Esophagus muscularis mucosa (tissue), 4 donors: ENCODE results near the gene RHAG.

Source experiments
- EP300 ChIP-seq: sonication (generic); formaldehyde crosslinking; IDR thresholded peaks from one replicate; pipeline ENCODE4 v1.6.1; 2017; ENCODE audit warnings: antibody characterized with exemption
- POLR2A ChIP-seq: fragments of 450-650 bp; IDR thresholded peaks from one replicate; pipeline ENCODE4 v1.6.1; 2017; ENCODE audit warnings: antibody characterized with exemption, moderate library complexity, mild to moderate bottlenecking, low read depth
- POLR2AphosphoS5 ChIP-seq, 2 donors: sonication (generic); formaldehyde crosslinking; IDR thresholded peaks; one replicate each; pipeline ENCODE4 v1.6.1; 2017; ENCODE audit warnings: antibody characterized with exemption in 2 of 2
- TF ChIP-seq, protein P1 (sequence below), 3 experiments: fragments of 200-600 bp in 2 of 3; fragments of 450-650 bp in 1 of 3; sonication (generic) in 2 of 3; IDR thresholded peaks; one replicate each; pipeline ENCODE4 v1.5.1; 2017 to 2019; ENCODE audit warnings: antibody characterized with exemption in 3 of 3, mild to moderate bottlenecking in 2 of 3, moderate library complexity in 1 of 3

DNA sequence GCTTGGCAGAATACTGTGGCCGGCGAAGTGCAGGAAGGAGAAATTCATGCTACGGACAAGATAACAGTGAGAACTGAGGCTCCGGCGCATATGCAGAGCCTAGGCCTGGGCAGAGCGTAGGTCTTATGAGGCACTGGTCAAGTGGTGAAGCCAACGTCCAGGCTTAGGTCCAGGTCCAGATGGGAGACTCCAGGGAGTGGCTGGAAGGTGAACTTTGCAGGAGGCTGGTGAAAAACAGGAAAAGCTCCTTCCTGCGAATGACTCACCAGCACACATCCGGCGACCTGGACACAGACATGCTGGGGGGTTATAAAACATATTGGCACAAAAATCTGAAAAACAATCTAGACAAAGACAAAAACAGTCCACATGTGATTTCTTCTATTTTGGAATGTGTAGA is 70.8 kb downstream of the RHAG start:
- TF ChIP-seq, protein P1, sequence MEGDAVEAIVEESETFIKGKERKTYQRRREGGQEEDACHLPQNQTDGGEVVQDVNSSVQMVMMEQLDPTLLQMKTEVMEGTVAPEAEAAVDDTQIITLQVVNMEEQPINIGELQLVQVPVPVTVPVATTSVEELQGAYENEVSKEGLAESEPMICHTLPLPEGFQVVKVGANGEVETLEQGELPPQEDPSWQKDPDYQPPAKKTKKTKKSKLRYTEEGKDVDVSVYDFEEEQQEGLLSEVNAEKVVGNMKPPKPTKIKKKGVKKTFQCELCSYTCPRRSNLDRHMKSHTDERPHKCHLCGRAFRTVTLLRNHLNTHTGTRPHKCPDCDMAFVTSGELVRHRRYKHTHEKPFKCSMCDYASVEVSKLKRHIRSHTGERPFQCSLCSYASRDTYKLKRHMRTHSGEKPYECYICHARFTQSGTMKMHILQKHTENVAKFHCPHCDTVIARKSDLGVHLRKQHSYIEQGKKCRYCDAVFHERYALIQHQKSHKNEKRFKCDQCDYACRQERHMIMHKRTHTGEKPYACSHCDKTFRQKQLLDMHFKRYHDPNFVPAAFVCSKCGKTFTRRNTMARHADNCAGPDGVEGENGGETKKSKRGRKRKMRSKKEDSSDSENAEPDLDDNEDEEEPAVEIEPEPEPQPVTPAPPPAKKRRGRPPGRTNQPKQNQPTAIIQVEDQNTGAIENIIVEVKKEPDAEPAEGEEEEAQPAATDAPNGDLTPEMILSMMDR (IDR thresholded peaks at IDR 0.05) = no peak
- TF ChIP-seq POLR2A (no peak), EP300 (no peak), POLR2AphosphoS5 (IDR thresholded peaks at IDR 0.05) (peak in 1 of 2 donors; percentile 11)
